Esophagus muscularis mucosa (tissue), 4 donors: ENCODE results near the gene NFASC. TPM values are rescaled to one million over a fixed set of nuclear protein-coding genes. Genes with fewer than 3 reads are reported as not detected.

Experiments
- DNase-seq: peaks from one replicate; pipeline ENCODE4 v3.0.0-alpha.2; 2017; ENCODE audit errors: extremely low spot score
- H3K27ac ChIP-seq, 4 donors: fragments of 200-600 bp; sonication (generic); replicated peaks in 1 of 4; 1 replicate in 3 of 4; 2 replicates in 1 of 4; pipeline ENCODE4 v1.5.1; 2016 to 2019; ENCODE audit warnings: mild to moderate bottlenecking in 1 of 4
- H3K27me3 ChIP-seq, 4 donors: fragments of 200-600 bp; sonication (generic); one replicate each; pipeline versions ENCODE4 v1.5.1 to v1.6.0; 2016 to 2019
- H3K36me3 ChIP-seq, 4 donors: fragments of 200-600 bp; sonication (generic); one replicate each; pipeline ENCODE4 v1.5.1; 2016 to 2019
- H3K4me1 ChIP-seq, 4 donors: fragments of 200-600 bp; sonication (generic); one replicate each; pipeline ENCODE4 v1.5.1; 2016 to 2019
- H3K4me3 ChIP-seq, 4 donors: fragments of 200-600 bp; sonication (generic); 1 replicate in 2 of 4; 2 replicates in 2 of 4; pipeline ENCODE4 v1.5.1; 2016 to 2019; ENCODE audit warnings: mild to moderate bottlenecking in 4 of 4, moderate library complexity in 1 of 4
- H3K9me3 ChIP-seq, 4 donors: fragments of 200-600 bp; sonication (generic); 1 replicate in 3 of 4; 2 replicates in 1 of 4; pipeline ENCODE4 v1.5.1; 2016 to 2019
- EP300 ChIP-seq: sonication (generic); formaldehyde crosslinking; IDR thresholded peaks from one replicate; pipeline ENCODE4 v1.6.1; 2017; ENCODE audit warnings: antibody characterized with exemption
- POLR2A ChIP-seq: fragments of 450-650 bp; IDR thresholded peaks from one replicate; pipeline ENCODE4 v1.6.1; 2017; ENCODE audit warnings: antibody characterized with exemption, moderate library complexity, mild to moderate bottlenecking, low read depth
- POLR2AphosphoS5 ChIP-seq, 2 donors: sonication (generic); formaldehyde crosslinking; IDR thresholded peaks; one replicate each; pipeline ENCODE4 v1.6.1; 2017; ENCODE audit warnings: antibody characterized with exemption in 2 of 2
- WGBS: methylation state at CpG from one replicate; pipeline ENCODE4 v1.1.5; 2018; 5-methylcytosine and 5-hydroxymethylcytosine counted together
- intact Hi-C: fragments of 100-400 bp; cut with DNase I; formaldehyde crosslinking; loops from one replicate; pipeline ENCODE4 v1.15.1; 2023
- total RNA-seq, 4 donors: library from RNA; depleted of rRNA; stranded (reverse); fragments of >200 nt; gene quantifications; one replicate each; pipeline versions ENCODE4 v1.1.0 to v1.2.1, GENCODE V29; 2016
- TF ChIP-seq, protein P1 (sequence below), 3 experiments: fragments of 200-600 bp in 2 of 3; fragments of 450-650 bp in 1 of 3; sonication (generic) in 2 of 3; IDR thresholded peaks; one replicate each; pipeline ENCODE4 v1.5.1; 2017 to 2019; ENCODE audit warnings: antibody characterized with exemption in 3 of 3, mild to moderate bottlenecking in 2 of 3, moderate library complexity in 1 of 3

The NFASC gene
- total RNA-seq, 4 donors from 2014 or later: 31.1 to 122 (median 64.7) TPM

DNA sequence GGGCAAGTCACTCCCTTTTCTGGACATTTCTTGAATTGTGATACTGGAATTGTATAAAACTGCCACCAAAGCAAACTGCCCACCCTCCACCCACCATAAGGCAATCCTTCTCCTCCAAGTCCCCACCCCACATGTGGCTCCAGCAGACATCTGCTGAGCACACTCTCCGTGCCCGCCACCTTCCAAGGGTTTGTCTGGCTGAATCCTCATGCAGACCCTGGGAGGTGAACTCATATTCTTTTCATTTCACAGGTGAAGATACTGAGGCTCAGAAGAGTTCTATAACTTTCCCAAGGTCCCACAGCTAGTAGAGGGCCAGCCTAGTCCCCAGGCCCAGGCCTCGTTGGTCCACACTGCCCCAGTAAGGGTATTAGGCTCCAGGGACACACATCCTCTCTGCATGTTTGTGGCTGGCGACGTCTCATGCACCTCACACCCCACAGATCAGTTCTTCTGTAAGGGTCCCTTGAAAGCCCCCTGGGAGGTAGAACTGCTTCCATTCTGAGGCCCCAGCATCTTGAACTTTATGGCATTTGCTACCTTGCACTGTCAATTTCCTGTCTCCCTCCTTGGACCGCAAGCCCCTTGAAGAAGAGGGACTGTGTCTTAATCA, 186.4 kb downstream of the NFASC start:
- Histone ChIP-seq H3K27ac (no peak overlapping the region), H3K36me3 (no peaks in the 10 kb centered on the region), H3K4me3 (no peak overlapping the region), H3K9me3 (no peaks in the 10 kb centered on the region), H3K27me3 (peaks cover 0 to 14% (median 0%) of the 10 kb centered on the region in 4 donors), H3K4me1 (peaks cover 6 to 10% (median 9%) of the 10 kb centered on the region in 4 donors)
- DNase-seq: no peak
- 97% methylated on average over 6 of the region's 6 CpGs for WGBS
- TF ChIP-seq EP300: no peak
- TF ChIP-seq POLR2AphosphoS5 (IDR thresholded peaks at IDR 0.05): no peak
- TF ChIP-seq POLR2A: no peak
- TF ChIP-seq, protein P1, sequence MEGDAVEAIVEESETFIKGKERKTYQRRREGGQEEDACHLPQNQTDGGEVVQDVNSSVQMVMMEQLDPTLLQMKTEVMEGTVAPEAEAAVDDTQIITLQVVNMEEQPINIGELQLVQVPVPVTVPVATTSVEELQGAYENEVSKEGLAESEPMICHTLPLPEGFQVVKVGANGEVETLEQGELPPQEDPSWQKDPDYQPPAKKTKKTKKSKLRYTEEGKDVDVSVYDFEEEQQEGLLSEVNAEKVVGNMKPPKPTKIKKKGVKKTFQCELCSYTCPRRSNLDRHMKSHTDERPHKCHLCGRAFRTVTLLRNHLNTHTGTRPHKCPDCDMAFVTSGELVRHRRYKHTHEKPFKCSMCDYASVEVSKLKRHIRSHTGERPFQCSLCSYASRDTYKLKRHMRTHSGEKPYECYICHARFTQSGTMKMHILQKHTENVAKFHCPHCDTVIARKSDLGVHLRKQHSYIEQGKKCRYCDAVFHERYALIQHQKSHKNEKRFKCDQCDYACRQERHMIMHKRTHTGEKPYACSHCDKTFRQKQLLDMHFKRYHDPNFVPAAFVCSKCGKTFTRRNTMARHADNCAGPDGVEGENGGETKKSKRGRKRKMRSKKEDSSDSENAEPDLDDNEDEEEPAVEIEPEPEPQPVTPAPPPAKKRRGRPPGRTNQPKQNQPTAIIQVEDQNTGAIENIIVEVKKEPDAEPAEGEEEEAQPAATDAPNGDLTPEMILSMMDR (IDR thresholded peaks at IDR 0.05): no peak
- intact Hi-C loops: no loop called here

DNA sequence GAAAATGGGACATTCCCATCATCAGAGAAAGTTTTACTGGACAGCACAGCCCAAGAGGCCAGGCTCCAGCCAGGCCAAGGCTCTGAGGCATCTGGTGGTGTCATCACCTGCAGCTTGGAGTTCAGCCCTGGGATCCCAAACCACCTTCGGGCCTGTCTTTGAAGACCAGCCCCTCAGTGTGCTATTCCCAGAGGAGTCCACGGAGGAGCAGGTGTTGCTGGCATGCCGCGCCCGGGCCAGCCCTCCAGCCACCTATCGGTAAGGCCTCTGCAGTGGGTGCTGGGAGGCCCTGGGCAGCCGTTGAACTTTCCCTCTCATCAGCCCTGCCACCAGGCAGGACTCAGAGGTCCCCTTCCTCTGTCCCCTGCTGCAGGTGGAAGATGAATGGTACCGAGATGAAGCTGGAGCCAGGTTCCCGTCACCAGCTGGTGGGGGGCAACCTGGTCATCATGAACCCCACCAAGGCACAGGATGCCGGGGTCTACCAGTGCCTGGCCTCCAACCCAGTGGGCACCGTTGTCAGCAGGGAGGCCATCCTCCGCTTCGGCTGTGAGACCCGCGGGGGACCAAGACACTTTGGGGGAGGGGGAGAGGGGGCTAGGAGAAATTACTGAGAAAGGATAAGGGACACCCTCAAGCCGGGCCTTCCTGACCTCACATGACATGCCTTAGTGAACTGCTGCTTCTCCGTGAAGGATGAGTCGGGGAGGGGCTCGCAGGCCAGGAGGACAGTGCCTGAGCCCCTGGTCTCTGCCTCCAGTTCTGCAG, 187.3 kb downstream of the NFASC start:
- Histone ChIP-seq H3K9me3 (no peaks in the 10 kb centered on the region), H3K36me3 (no peaks in the 10 kb centered on the region), H3K27me3 (peaks cover 0 to 14% (median 0%) of the 10 kb centered on the region in 4 donors), H3K4me1 (peaks cover 6 to 12% (median 9%) of the 10 kb centered on the region in 4 donors), H3K4me3 (no peak overlapping the region), H3K27ac (no peak overlapping the region)
- 94% methylated on average over 10 of the region's 19 CpGs for WGBS
- DNase-seq: no peak
- intact Hi-C loops: no loop called here
- TF ChIP-seq, protein P1 (IDR thresholded peaks at IDR 0.05): no peak
- no peak for TF ChIP-seq EP300
- no peak for TF ChIP-seq POLR2AphosphoS5 (IDR thresholded peaks at IDR 0.05)
- TF ChIP-seq POLR2A: no peak

DNA sequence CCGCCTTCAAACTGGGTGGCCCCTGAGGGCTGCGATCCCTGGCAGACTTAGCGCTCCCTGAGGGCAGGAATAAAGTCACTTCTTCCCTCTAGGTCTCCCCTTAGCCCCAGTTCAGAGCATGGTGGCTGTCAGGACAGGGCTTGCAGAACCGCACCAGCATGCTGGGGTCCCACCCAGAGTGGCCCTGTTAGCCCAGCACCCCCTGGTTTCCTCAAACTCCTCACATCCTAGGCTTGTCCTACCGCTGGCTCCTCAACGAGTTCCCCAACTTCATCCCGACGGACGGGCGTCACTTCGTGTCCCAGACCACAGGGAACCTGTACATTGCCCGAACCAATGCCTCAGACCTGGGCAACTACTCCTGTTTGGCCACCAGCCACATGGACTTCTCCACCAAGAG, 188.2 kb downstream of the NFASC start:
- Histone ChIP-seq H3K4me3 (no peak overlapping the region), H3K36me3 (no peaks in the 10 kb centered on the region), H3K9me3 (no peaks in the 10 kb centered on the region), H3K27me3 (peaks cover 0 to 11% (median 0%) of the 10 kb centered on the region in 4 donors), H3K27ac (no peak overlapping the region), H3K4me1 (peaks cover 6 to 12% (median 9%) of the 10 kb centered on the region in 4 donors)
- DNase-seq: no peak
- 96% methylated on average over 11 of the region's 12 CpGs for WGBS
- intact Hi-C loops: no loop called here
- TF ChIP-seq POLR2A (no peak), EP300 (no peak)
- TF ChIP-seq, protein P1 (IDR thresholded peaks at IDR 0.05): no peak

DNA sequence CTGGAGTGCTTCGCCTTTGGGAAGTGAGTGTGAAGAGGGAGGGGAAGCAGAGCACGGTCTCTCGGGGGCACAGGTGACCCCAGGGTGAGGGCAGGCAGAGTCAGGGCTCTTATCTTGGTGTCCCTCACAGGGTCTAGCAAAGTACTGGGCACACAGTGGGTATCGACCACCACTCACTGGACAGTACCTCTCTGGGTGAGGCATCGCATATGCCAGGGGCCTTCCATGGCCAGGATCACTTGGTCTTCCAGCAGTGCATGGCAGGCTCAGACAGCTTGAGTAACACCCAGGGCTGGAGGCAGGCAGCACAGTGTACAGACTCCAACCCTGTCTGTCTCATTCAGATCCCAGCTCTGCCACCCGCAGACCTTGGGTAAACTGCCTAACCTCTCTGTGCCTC, 189.0 kb downstream of the NFASC start:
- H3K36me3 ChIP-seq: no peaks in the 10 kb centered on the region
- TF ChIP-seq POLR2A (no peak), EP300 (no peak), POLR2AphosphoS5 (IDR thresholded peaks at IDR 0.05) (no peak)
- TF ChIP-seq, protein P1 (IDR thresholded peaks at IDR 0.05): no peak
- H3K9me3 ChIP-seq: no peaks in the 10 kb centered on the region
- no peak for DNase-seq
- H3K4me3 ChIP-seq: no peak overlapping the region
- peaks cover 0 to 4% (median 0%) of the 10 kb centered on the region in 4 donors for H3K27me3 ChIP-seq
- intact Hi-C loops: loop anchor here (2.0 kb wide), 1 partner anchor 71 kb away; no protein-coding TSS in a partner anchor
- WGBS: 87% methylated on average over 3 of the region's 6 CpGs
- H3K4me1 ChIP-seq: peaks cover 6 to 12% (median 9%) of the 10 kb centered on the region in 4 donors
- H3K27ac ChIP-seq: no peak overlapping the region
